Measurements from ENCODE around the gene ZNF324B.
"Not testable (repeated sequence)": the region's sequence is repeated elsewhere in the genome, so short reads cannot be mapped to it uniquely, and the experiment has no call there.

Gene ZNF324B

DNA sequence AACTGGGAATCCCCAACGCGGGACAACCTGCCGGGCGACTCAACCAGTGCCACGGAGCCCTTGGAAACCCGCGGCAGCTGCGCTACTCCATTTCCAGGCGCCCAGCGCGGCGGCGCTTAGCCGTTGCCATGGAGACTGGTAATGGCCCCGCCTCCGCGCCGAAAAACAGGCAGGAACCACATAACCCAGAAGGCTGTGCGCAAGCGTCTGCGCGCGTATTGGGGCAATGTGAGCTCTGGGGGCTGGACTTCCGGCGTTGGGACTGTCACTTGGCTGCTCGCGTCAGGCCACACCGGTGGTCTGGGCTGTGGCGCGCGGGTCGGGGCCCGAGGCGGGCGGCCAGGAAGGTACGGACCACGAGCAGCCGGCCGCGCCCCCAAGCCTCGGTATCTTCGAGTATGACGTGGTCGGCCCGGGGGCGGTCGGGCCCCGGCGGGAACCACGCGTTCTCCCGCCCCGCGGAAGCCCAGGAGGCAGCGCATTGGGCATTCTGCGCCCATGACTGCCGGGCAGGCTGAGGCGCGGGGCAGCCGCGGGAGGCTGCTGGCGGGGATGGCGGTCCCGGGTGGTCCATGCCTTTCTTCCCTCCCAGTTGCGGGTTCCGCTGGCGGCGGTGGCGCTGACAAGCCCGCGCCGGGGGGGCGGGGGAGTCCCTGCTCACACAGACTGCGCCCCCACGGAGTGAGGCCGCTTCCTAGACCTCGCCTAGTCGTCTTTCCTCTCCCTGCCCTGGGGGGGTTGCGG, at the start of gene ZNF324B:
Gene ZNF324B, plus strand, starts transcription at position 265 of the 744 bp plus-strand sequence. CDS start 2,080 bp downstream, outside the sequence.
- peak; percentile 97 for DNase-seq

DNA sequence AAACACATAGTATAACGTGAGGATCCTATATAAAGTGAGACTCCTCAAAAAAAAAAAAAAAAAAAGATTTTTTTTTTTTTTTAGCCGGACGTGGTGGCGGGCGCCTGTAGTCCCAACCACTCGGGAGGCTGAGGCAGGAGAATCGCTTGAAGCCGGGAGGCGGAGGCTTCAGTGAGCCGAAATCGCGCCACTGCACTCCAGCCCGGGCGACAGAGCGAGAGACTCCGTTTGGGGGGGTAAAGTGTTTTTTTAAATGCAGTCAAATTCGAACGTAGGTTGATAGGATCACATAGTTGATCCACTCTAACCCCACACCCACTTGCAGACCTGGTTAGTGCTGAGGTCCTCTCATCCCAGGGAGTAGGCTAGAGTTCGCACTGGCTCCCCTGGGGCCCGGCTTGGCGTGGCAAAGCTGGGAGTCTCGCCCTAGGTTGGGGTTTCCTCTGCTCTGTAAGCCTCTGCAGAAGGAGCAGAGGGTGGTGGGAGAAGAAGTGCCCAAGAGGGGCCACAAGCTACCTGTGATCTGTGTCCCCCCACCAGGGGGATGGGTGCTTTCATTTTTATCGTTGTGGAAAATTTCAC, 49.5 kb upstream of the ZNF324B start:
- no peak for DNase-seq

- DNase-seq = not testable (repeated sequence)
These were observed 47.4 kb upstream of the ZNF324B start for GRCh38 chr19:58403920-58404478.

DNA sequence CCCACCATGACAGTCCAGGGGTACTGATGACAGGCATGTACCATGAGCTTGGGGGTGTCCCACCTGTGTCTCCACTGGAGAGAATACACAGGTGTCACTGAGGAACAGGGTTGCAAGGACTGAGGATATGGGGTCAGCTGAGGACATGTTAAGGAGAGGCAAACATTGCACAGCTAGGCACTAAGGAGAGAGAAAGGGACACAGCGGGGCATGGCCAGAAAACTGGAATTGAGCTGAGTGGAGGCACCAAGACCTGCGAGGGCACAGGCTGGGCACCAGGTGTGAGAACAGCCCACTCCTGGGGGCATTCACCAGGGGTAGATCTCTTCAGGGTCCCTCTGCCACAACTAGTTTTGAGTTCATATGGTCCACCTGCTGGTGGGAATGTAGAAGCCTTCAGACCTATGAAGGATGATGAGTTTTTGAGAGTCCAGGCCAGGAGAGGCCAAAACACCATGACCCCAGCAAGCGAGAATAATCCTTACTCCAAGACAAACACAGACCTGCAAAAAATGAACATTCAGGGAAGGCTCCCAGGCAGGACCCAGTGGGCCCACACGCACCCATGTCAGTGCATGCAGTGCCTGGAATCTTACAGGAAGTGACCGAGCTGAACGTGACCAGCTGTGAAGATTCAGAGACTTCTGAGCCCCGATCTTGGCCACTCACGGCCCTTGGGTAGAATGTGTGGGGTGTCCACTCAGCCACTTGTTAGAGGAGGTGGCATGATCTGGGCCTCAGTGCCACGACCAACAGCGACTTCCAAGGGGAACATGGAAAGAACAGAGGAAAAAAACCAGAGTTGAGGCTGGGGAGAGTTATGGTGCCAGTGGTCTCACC, 44.4 kb upstream of the ZNF324B start:
- no peak for DNase-seq

DNA sequence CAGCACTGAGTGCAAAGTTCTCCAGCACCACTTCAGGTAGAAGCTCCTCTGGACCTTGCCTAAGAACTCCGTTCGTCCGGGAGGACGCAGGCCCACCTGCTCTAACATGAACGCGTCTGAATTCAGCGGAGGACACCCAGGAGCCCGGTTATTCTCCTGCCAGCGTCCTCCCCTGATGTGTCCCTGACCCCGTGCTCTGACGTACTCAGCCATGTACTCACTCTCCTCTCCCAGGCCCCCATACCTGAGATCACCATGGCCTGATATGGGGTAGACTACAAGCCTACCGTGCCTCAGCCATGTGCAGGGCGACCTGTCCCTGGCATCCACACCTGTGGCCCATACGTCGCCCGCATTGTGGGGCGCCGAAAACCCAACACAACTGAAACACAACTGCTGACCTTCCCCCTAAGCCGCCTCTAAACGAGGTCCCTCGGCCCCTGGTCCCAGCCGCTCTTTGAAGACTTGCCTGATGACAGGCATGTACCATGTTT, 43.7 kb upstream of the ZNF324B start:
- no peak for DNase-seq

DNA sequence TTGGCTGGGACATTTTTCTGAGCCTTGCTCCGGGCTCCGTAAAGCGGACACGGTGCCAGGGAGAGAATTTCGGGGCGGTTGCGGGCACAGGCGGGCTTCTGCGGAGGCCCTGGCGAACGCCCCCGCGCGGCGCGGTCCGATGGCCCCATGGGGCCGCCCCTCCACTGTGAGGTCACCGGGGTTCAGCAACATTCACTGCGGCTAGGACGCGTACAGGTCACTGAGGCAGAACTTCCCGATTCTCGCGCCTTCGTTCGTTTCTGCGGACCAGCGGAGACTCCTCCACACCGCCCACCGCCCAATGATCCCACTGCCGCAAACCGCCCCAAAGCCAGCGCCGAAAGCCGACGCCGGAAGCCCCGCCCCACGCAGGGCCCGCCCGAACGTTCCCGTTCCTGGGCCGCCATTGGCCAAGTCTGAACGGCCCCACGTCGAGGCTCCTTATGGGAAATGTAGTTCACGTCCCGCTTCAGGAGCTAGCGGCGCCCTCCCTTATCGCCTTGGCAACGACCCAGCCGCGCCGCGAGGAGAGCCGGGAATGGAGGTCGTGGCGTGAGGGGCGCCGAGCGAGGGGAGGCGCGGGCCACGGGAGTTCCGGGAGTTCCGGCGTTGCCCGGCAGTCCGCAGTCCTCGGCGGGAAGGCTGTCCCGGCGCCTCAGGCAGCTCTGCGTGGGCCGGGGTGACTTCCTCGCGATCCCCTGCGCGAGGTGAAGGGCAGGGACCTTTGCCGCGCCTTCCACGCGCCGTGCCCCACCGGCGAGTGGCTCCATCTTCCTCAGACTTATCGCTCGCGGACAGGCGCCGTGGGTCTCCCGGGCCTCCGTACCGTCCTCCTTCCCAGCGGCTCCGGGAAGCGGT, 43.0 kb upstream of the ZNF324B start, which contains the start of gene ZNF584:
Gene ZNF584, plus strand, starts transcription at position 498 of the 858 bp plus-strand sequence. CDS start 499 bp downstream, outside the sequence.
- peak; percentile 95 for DNase-seq

GRCh38 chr19:58409010-58409790, 42.2 kb upstream of the ZNF324B start:
- no peak for DNase-seq

GRCh38 chr19:58416604-58417003, 34.8 kb upstream of the ZNF324B start:
- no peak for DNase-seq

GRCh38 chr19:58417071-58417470, 34.4 kb upstream of the ZNF324B start:
- DNase-seq = no peak

GRCh38 chr19:58428617-58429016, 22.8 kb upstream of the ZNF324B start:
- no peak for DNase-seq

DNA sequence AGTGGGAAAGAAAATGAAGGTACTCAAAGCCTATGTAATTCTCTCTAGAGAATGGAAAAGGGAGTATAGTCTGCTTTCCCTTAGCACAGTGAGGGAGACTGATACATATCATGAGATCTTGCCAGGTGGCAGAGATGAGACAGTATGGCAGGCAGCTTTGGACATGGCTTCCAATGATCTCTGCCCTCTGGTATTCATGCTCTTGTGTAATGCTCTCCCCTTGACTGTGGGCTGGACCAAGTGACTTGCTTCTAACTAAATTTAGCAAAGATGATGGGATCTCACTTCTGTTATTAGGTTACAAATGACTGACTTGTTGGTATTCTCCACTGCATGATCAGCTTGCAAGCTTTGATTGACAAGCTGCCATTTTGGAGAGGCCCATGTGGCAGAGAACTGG, 21.7 kb upstream of the ZNF324B start:
- no peak for DNase-seq

- no peak for DNase-seq
These were observed 17.2 kb upstream of the ZNF324B start for GRCh38 chr19:58434217-58434616.

- DNase-seq = peak; percentile 100
These were observed 11.6 kb upstream of the ZNF324B start, which contains the start of gene ZNF132 for GRCh38 chr19:58439576-58440554. Gene ZNF132, minus strand, starts transcription at chr19:58440153. Its CDS starts 332 bp downstream, at chr19:58439821.

- DNase-seq = no peak
These were observed 10.9 kb upstream of the ZNF324B start for GRCh38 chr19:58440556-58440955.

GRCh38 chr19:58442986-58443385, 8.4 kb upstream of the ZNF324B start:
- not testable (repeated sequence) for DNase-seq

DNA sequence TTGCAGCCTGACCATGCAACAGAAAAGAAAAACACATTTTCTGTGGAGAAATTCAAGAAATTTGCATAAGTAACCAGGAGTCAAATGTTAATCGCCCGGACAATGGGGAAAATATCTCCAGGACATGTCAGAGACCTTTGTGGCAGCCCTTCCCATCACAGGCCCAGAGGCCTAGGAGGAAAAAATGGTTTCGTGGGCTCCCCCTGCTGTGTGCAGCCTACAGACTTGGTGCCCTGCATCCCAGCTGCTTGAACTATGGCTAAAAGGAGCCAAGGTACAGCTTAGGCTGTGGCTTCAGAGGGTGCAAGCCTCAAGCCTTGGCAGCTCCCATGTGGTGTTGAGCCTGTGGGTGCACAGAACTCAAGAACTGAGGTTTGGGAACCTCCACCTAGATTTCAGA, 2.6 kb upstream of the ZNF324B start:
- DNase-seq = not testable (repeated sequence)

GRCh38 chr19:58449980-58450379, 1.4 kb upstream of the ZNF324B start:
- peak; percentile 16 for DNase-seq

- no peak for DNase-seq
These were observed 515 bp upstream of the ZNF324B start for GRCh38 chr19:58450856-58451357.

- no peak for DNase-seq
These were observed 2.3 kb downstream of the ZNF324B start for GRCh38 chr19:58453743-58454142.

Data from inflammatory macrophage treated with lipopolysaccharide for 4 hours (primary cell).